ENCODE data around the gene TPSAB1.

GRCh38 chr16:1289477-1289866 lies 49.0 kb downstream of the TPSAB1 start:
- no peak for TF ChIP-seq CTCF (IDR thresholded peaks at IDR 0.05; ENCODE audit: insufficient read depth, low read length, poor library complexity, severe bottlenecking)
- no peak for TF ChIP-seq EZH2phosphoT487 (conservative IDR thresholded peaks at IDR 0.05; ENCODE audit: low read length)

All from SU-DHL-6 (cell line).